Stomach (tissue), 9 donors: ENCODE measurements around the gene NUP210. TPM values are rescaled to one million over a fixed set of nuclear protein-coding genes. Genes with fewer than 3 reads are reported as not detected.

ENCODE experiments used
- DNase-seq, 2 donors: peaks; one replicate each; pipeline versions ENCODE4 v3.0.0 to v3.0.0-alpha.2; 2013 to 2019
- H3K27ac ChIP-seq, 5 donors: fragments of 200-600 bp in 4 of 5; sonication (generic) in 4 of 5; one replicate each; pipeline ENCODE4 v1.5.1; 2013 to 2019; ENCODE audit warnings: mild to moderate bottlenecking in 1 of 5, moderate library complexity in 1 of 5
- H3K27me3 ChIP-seq, 3 donors: fragments of 200-600 bp; sonication (generic); one replicate each; pipeline ENCODE4 v1.5.1; 2017 to 2019; ENCODE audit warnings: mixed run types in 1 of 3
- H3K36me3 ChIP-seq, 4 donors: fragments of 200-600 bp; sonication (generic); 1 replicate in 3 of 4; 2 replicates in 1 of 4; pipeline ENCODE4 v1.5.1; 2016 to 2019
- H3K4me1 ChIP-seq, 4 donors: fragments of 200-600 bp; sonication (generic); one replicate each; pipeline ENCODE4 v1.5.1; 2016 to 2019
- H3K4me3 ChIP-seq, 4 donors: fragments of 200-600 bp; sonication (generic) in 3 of 4; one replicate each; pipeline ENCODE4 v1.5.1; 2016 to 2019; ENCODE audit warnings: mild to moderate bottlenecking in 1 of 4
- H3K9me3 ChIP-seq, 4 donors: fragments of 200-600 bp; sonication (generic); one replicate each; pipeline ENCODE4 v1.5.1; 2016 to 2019
- CTCF ChIP-seq, 7 experiments: fragments of 450-650 bp in 4 of 7; fragments of 200-600 bp in 3 of 7; sonication (generic) in 3 of 7; IDR thresholded peaks; one replicate each; pipeline ENCODE4 v1.5.1; 2016 to 2019; ENCODE audit warnings: antibody characterized with exemption in 7 of 7, control low read depth in 2 of 7, mild to moderate bottlenecking in 1 of 7
- EP300 ChIP-seq: sonication (generic); formaldehyde crosslinking; IDR thresholded peaks from one replicate; pipeline ENCODE4 v1.6.1; 2017; ENCODE audit warnings: antibody characterized with exemption
- POLR2A ChIP-seq, 4 donors: fragments of 450-650 bp; IDR thresholded peaks; one replicate each; pipeline ENCODE4 v1.6.1; 2016; ENCODE audit warnings: antibody characterized with exemption in 4 of 4, control low read depth in 2 of 4, mild to moderate bottlenecking in 1 of 4, moderate library complexity in 1 of 4
- POLR2AphosphoS5 ChIP-seq, 3 donors: sonication (generic); formaldehyde crosslinking; IDR thresholded peaks; one replicate each; pipeline ENCODE4 v1.6.1; 2016; ENCODE audit warnings: antibody characterized with exemption in 3 of 3
- WGBS, 5 donors: extraction: QIAGEN DNeasy Blood & Tissue Kit in 3 of 5; methylation state at CpG; one replicate each; pipeline versions ENCODE4 v1.1.5 to v1.1.7; 2013 to 2018; 5-methylcytosine and 5-hydroxymethylcytosine counted together
- intact Hi-C: fragments of 100-400 bp; cut with DNase I; formaldehyde crosslinking; loops from one replicate; pipeline ENCODE4 v1.15.1; 2023; ENCODE audit warnings: low total_unique reads
- polyA plus RNA-seq, 3 donors: library from polyadenylated mRNA; stranded (reverse); fragments of 200-250 nt; gene quantifications; one replicate each; pipeline ENCODE4 v1.2.3, GENCODE V29; 2013
- total RNA-seq, 5 donors: library from RNA; depleted of rRNA; stranded (reverse); fragments of >200 nt; gene quantifications; one replicate each; pipeline versions ENCODE4 v1.1.0 to v1.2.3, GENCODE V29; 2014 to 2016
- donor health status: healthy with polysubstance abuse.
- donor health status: Bipolar disorder and iron deficiency.
- donor health status: healthy.

Gene NUP210
- total and polyA plus RNA-seq, 8 donors = 0.92 to 21.1 (median 10.8) TPM

GRCh38 chr3:13339833-13340232 lies 80.3 kb downstream of the NUP210 start:
- Histone ChIP-seq H3K9me3 (no peaks in the 10 kb centered on the region), H3K27me3 (no peaks in the 10 kb centered on the region), H3K4me3 (no peak overlapping the region), H3K4me1 (no peaks in the 10 kb centered on the region), H3K27ac (no peak overlapping the region), H3K36me3 (peaks cover 0 to 77% (median 63%) of the 10 kb centered on the region in 4 donors)
- no peak for DNase-seq
- TF ChIP-seq EP300 = no peak
- 89 to 97% (median 96%) methylated on average over 17 to 20 of the region's 20 CpGs for WGBS, 5 donors
- intact Hi-C loops = no loop called here

- WGBS, 5 donors = 93 to 98% (median 95%) methylated on average over 5 of the region's 5 CpGs
- intact Hi-C loops = no loop called here
- H3K9me3 ChIP-seq = no peaks in the 10 kb centered on the region
- peaks cover 0 to 79% (median 66%) of the 10 kb centered on the region in 4 donors for H3K36me3 ChIP-seq
- DNase-seq = no peak
- no peaks in the 10 kb centered on the region for H3K27me3 ChIP-seq
- H3K4me1 ChIP-seq = no peaks in the 10 kb centered on the region
- TF ChIP-seq POLR2A (IDR thresholded peaks at IDR 0.05) (no peak), CTCF (IDR thresholded peaks at IDR 0.05) (no peak), EP300 (no peak), POLR2AphosphoS5 (IDR thresholded peaks at IDR 0.05) (no peak)
- H3K4me3 ChIP-seq = no peak overlapping the region
- no peak overlapping the region for H3K27ac ChIP-seq
Observed at GRCh38 chr3:13338996-13339395, 81.1 kb downstream of the NUP210 start.

GRCh38 chr3:13338231-13338630 lies 81.9 kb downstream of the NUP210 start:
- no peaks in the 10 kb centered on the region for H3K4me1 ChIP-seq
- H3K9me3 ChIP-seq = no peaks in the 10 kb centered on the region
- H3K27me3 ChIP-seq = no peaks in the 10 kb centered on the region
- H3K4me3 ChIP-seq = no peak overlapping the region
- no peak for DNase-seq
- no peak overlapping the region for H3K27ac ChIP-seq
- 86 to 95% (median 91%) methylated on average over 3 of the region's 3 CpGs for WGBS, 5 donors
- H3K36me3 ChIP-seq = peaks cover 0 to 86% (median 66%) of the 10 kb centered on the region in 4 donors
- no peak for TF ChIP-seq EP300
- intact Hi-C loops = no loop called here

- WGBS, 5 donors = 88 to 92% (median 90%) methylated on average over 11 to 12 of the region's 12 CpGs
- no peak overlapping the region for H3K27ac ChIP-seq
- DNase-seq = no peak
- H3K4me3 ChIP-seq = no peak overlapping the region
- TF ChIP-seq POLR2A (IDR thresholded peaks at IDR 0.05) (no peak), CTCF (IDR thresholded peaks at IDR 0.05) (no peak), POLR2AphosphoS5 (IDR thresholded peaks at IDR 0.05) (no peak), EP300 (no peak)
- H3K4me1 ChIP-seq = no peaks in the 10 kb centered on the region
- peaks cover 0 to 91% (median 67%) of the 10 kb centered on the region in 4 donors for H3K36me3 ChIP-seq
- intact Hi-C loops = no loop called here
- no peaks in the 10 kb centered on the region for H3K27me3 ChIP-seq
- no peaks in the 10 kb centered on the region for H3K9me3 ChIP-seq
Observed at GRCh38 chr3:13336592-13336991, 83.5 kb downstream of the NUP210 start.

GRCh38 chr3:13335503-13335902 lies 84.6 kb downstream of the NUP210 start:
- intact Hi-C loops = no loop called here
- Histone ChIP-seq H3K27ac (no peak overlapping the region), H3K9me3 (no peaks in the 10 kb centered on the region), H3K4me1 (no peaks in the 10 kb centered on the region), H3K36me3 (peaks cover 0 to 86% (median 67%) of the 10 kb centered on the region in 4 donors), H3K27me3 (no peaks in the 10 kb centered on the region), H3K4me3 (no peak overlapping the region)
- DNase-seq = no peak
- WGBS, 5 donors = 93 to 96% (median 93%) methylated on average over 14 to 16 of the region's 16 CpGs
- TF ChIP-seq EP300 = no peak
- no peak for TF ChIP-seq POLR2AphosphoS5 (IDR thresholded peaks at IDR 0.05)
- no peak for TF ChIP-seq POLR2A (IDR thresholded peaks at IDR 0.05)
- no peak for TF ChIP-seq CTCF (IDR thresholded peaks at IDR 0.05)
